HepG2 (cell line): ENCODE results near the gene IL17RA. TPM values are rescaled to one million over a fixed set of nuclear protein-coding genes. Genes with fewer than 3 reads are reported as not detected.

Experiments used
- ATAC-seq: fragments of 200-7000 bp; cut with Tn5 transposase; 3 replicates; pipeline ENCODE4 v1.9.1; 2020; ENCODE audit warnings: mild to moderate bottlenecking, moderate library complexity
- BruUV-seq: library from RNA; stranded (reverse); fragments of 400-500 nt; replicated peaks from 2 replicates; lab custom pipeline; 2021; lab: Mats Ljungman, UMichigan
- CTCF ChIA-PET: fragments of 300-600 bp; formaldehyde crosslinking; extraction: SDS; loops from one replicate; lab custom pipeline; 2021; ENCODE audit warnings: low total read pairs, inconsistent platforms, low intra/inter-chr PET ratio; lab: Yijun Ruan, JAX
- POLR2A ChIA-PET: fragments of 350-600 bp; sonication (Branson Sonifier 250); formaldehyde crosslinking; loops from one replicate; lab custom pipeline; 2020; ENCODE audit warnings: antibody characterized with exemption, inconsistent platforms; lab: Yijun Ruan, JAX
- DNase-seq: peaks from one replicate; pipeline ENCODE4 v3.0.0-alpha.2; 2015; ENCODE audit warnings: low spot score
- FAIRE-seq: peaks from 3 replicates; lab custom pipeline; 2011; peaks lifted over from hg19 to GRCh38; lab: Jason Lieb, UNC
- H2AFZ ChIP-seq: one replicate; pipeline ENCODE4 v1.6.1; 2011; ENCODE audit warnings: low read length, inconsistent platforms
- H3K27ac ChIP-seq: fragments of 300-600 bp; 3 replicates; pipeline ENCODE4 v1.8.0; 2011; ENCODE audit warnings: mixed run types, mild to moderate bottlenecking, mixed read lengths, low read length, inconsistent platforms; ENCODE audit not compliant: insufficient read depth; ENCODE audit errors: extremely low read length
- H3K27me3 ChIP-seq, 2 experiments: fragments of 200-600 bp in 1 of 2; 2 replicates in 1 of 2; 3 replicates in 1 of 2; pipeline versions ENCODE4 v1.6.0 to v1.8.0; 2011; ENCODE audit warnings: low read length in 2 of 2, mild to moderate bottlenecking in 2 of 2, moderate library complexity in 2 of 2, inconsistent platforms in 1 of 2; ENCODE audit not compliant: insufficient read depth in 2 of 2, control insufficient read depth in 1 of 2
- H3K36me3 ChIP-seq, 2 experiments: fragments of 200-600 bp in 1 of 2; replicated peaks in 1 of 2; 2 replicates in 1 of 2; 3 replicates in 1 of 2; pipeline versions ENCODE4 v1.5.1 to v1.8.0; 2011; ENCODE audit warnings: low read length in 2 of 2, inconsistent platforms in 1 of 2; ENCODE audit not compliant: insufficient read depth in 2 of 2, control insufficient read depth in 1 of 2
- H3K4me1 ChIP-seq: 2 replicates; pipeline ENCODE4 v1.5.1; 2012; ENCODE audit warnings: low read length, inconsistent platforms; ENCODE audit not compliant: insufficient read depth
- H3K4me2 ChIP-seq: 2 replicates; pipeline ENCODE4 v1.6.0; 2011; ENCODE audit warnings: low read depth, low read length, inconsistent platforms
- H3K4me3 ChIP-seq, 3 experiments: fragments of 200-600 bp in 1 of 3; sonication (generic), shearing (Covaris generic) in 1 of 3; replicated peaks in 1 of 3; 2 replicates each; pipeline ENCODE4 v1.5.1; 2011 to 2016; ENCODE audit warnings: low read length in 3 of 3, inconsistent platforms in 2 of 3, low read depth in 2 of 3, mild to moderate bottlenecking in 2 of 3, control low read depth in 1 of 3, mixed read lengths in 1 of 3; ENCODE audit not compliant: insufficient read depth in 1 of 3
- H3K79me2 ChIP-seq: one replicate; pipeline ENCODE4 v1.6.1; 2011; ENCODE audit warnings: low read length, inconsistent platforms; ENCODE audit not compliant: insufficient read depth
- H3K9ac ChIP-seq: 2 replicates; pipeline ENCODE4 v1.6.0; 2011; ENCODE audit warnings: mild to moderate bottlenecking, low read depth, low read length, inconsistent platforms; ENCODE audit not compliant: insufficient read depth
- H3K9me3 ChIP-seq: 2 replicates; pipeline ENCODE4 v1.5.1; 2012; ENCODE audit warnings: mild to moderate bottlenecking, low read length
- H4K20me1 ChIP-seq: 2 replicates; pipeline ENCODE4 v1.6.0; 2011; ENCODE audit warnings: inconsistent platforms, mild to moderate bottlenecking, low read length, moderate library complexity; ENCODE audit not compliant: insufficient read depth
- CEBPB ChIP-seq: IDR thresholded peaks from 2 replicates; pipeline ENCODE4 v1.6.1; 2011; ENCODE audit warnings: low read depth, low read length, improper control_type of control experiment, borderline replicate concordance
- IKZF4 ChIP-seq: sonication (generic); formaldehyde crosslinking; IDR thresholded peaks from 2 replicates; pipeline ENCODE4 v1.5.1; 2020; ENCODE audit warnings: borderline replicate concordance, mild to moderate bottlenecking, low read depth, missing genetic modification reagents; ENCODE audit errors: not compliant biosample characterization
- WGBS: methylation state at CpG from one replicate; pipeline ENCODE4 v1.1.6; 2017; ENCODE audit warnings: low lambda C conversion rate; 5-methylcytosine and 5-hydroxymethylcytosine counted together
- in situ Hi-C: cut with HindIII; loops from 2 replicates; pipeline ENCODE4 v1.10.0; 2017; ENCODE audit warnings: low pct_unique_long_range_greater_than_20kb; ENCODE audit not compliant: extremely low pct_ligation_motif_present
- intact Hi-C: fragments of 100-400 bp; cut with micrococcal nuclease; formaldehyde crosslinking; loops from one replicate; pipeline ENCODE4 v1.10.0; 2022; ENCODE audit not compliant: unreplicated experiment
- polyA plus RNA-seq, 8 experiments: library from polyadenylated mRNA; depleted of rRNA in 3 of 8; stranded (reverse) in 7 of 8; unstranded in 1 of 8; fragments of >200 nt; fragmentation: Illumina TruSeq in 4 of 8; extraction: Trizol in 4 of 8; gene quantifications; 2 replicates each; pipeline versions ENCODE4 v1.2.1 to v1.2.3, GENCODE V29; 2011 to 2016; ENCODE audit warnings: low read depth in 4 of 8, missing spikeins in 1 of 8, mixed read lengths in 1 of 8; ENCODE audit not compliant: insufficient read depth in 1 of 8
- total RNA-seq, 5 experiments: library from RNA; depleted of rRNA; stranded (reverse); fragments of >200 nt; fragmentation: Illumina TruSeq; extraction: Trizol; gene quantifications; 2 replicates each; pipeline ENCODE4 v1.2.3, GENCODE V29; 2016; ENCODE audit warnings: low read depth in 1 of 5
- TF ChIP-seq, protein P1 (sequence below): sonication (generic); formaldehyde crosslinking; IDR thresholded peaks from 2 replicates; pipeline ENCODE4 v1.4.0; 2020; ENCODE audit warnings: missing genetic modification reagents, low read depth, mild to moderate bottlenecking, borderline replicate concordance
- TF ChIP-seq, protein P2 (sequence below): sonication (generic); formaldehyde crosslinking; IDR thresholded peaks from 2 replicates; pipeline ENCODE4 v1.5.1; 2020; ENCODE audit warnings: missing genetic modification reagents, mild to moderate bottlenecking, borderline replicate concordance

Gene IL17RA
- total and polyA plus RNA-seq, 2 of the 13 experiments (the other 11 are each of a cell fraction or from before 2014, with no cell fraction given), result 2.5 to 8.2 TPM

DNA sequence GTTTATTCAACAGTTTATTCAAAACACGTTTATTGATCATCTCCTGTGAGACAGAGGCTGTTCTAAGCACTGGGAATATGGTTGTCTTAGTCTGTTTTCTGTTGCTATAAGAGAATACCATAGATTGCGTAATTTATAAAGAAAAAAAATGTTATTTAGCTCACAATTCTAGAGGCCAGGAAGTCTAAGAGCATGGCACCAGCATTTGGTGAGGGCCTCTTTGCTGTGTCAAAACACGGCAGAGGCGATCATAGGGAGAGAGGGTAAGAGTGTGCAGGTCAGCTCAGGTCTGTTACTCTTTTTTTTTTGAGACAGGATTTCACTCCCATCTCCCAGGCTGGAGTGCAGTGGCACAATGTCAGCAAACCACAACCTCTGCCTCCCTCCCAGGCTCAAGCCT is 5.2 kb upstream of the IL17RA start:
- in situ Hi-C loops, result loop anchor here (10.0 kb wide), 2 partner anchors 95 to 425 kb away; no protein-coding TSS in a partner anchor
- no TSS peak for BruUV-seq
- intact Hi-C loops, result no loop called here
- H3K36me3 ChIP-seq, result no peaks in the 10 kb centered on the region
- FAIRE-seq (no peak), DNase-seq (no peak), ATAC-seq (no peak)
- H3K27me3 ChIP-seq, result no peaks in the 10 kb centered on the region
- H4K20me1 ChIP-seq, result no peaks in the 10 kb centered on the region
- H3K4me2 ChIP-seq, result no peak overlapping the region
- no peaks in the 10 kb centered on the region for H3K79me2 ChIP-seq
- 16% methylated on average over 4 of the region's 4 CpGs for WGBS
- no peak overlapping the region for H3K27ac ChIP-seq
- no peak overlapping the region for H2AFZ ChIP-seq
- ChIA-PET POLR2A (no interaction called here), CTCF (no interaction called here)
- H3K4me3 ChIP-seq, result no peak overlapping the region
- no peak overlapping the region for H3K9ac ChIP-seq
- no peaks in the 10 kb centered on the region for H3K9me3 ChIP-seq
- peaks cover 7% of the 10 kb centered on the region; the same call in 1 of the 2 replicates for H3K4me1 ChIP-seq
- TF ChIP-seq, protein P1, sequence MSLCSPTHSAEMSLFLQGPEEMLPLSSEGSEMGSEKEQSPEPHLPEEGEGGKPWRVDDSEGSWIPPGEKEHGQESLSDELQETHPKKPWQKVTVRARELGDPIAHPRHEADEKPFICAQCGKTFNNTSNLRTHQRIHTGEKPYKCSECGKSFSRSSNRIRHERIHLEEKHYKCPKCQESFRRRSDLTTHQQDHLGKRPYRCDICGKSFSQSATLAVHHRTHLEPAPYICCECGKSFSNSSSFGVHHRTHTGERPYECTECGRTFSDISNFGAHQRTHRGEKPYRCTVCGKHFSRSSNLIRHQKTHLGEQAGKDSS (CRISPR knock-in tag), result no peak
- TF ChIP-seq IKZF4 (CRISPR knock-in tag) (no peak), CEBPB (peak; percentile 43; the same call in 1 of the 2 replicates)
- TF ChIP-seq, protein P2, sequence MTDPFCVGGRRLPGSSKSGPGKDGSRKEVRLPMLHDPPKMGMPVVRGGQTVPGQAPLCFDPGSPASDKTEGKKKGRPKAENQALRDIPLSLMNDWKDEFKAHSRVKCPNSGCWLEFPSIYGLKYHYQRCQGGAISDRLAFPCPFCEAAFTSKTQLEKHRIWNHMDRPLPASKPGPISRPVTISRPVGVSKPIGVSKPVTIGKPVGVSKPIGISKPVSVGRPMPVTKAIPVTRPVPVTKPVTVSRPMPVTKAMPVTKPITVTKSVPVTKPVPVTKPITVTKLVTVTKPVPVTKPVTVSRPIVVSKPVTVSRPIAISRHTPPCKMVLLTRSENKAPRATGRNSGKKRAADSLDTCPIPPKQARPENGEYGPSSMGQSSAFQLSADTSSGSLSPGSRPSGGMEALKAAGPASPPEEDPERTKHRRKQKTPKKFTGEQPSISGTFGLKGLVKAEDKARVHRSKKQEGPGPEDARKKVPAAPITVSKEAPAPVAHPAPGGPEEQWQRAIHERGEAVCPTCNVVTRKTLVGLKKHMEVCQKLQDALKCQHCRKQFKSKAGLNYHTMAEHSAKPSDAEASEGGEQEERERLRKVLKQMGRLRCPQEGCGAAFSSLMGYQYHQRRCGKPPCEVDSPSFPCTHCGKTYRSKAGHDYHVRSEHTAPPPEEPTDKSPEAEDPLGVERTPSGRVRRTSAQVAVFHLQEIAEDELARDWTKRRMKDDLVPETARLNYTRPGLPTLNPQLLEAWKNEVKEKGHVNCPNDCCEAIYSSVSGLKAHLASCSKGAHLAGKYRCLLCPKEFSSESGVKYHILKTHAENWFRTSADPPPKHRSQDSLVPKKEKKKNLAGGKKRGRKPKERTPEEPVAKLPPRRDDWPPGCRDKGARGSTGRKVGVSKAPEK, result no peak
